Measurements from ENCODE around the gene KCNE4. TPM values are rescaled to one million over a fixed set of nuclear protein-coding genes. Genes with fewer than 3 reads are reported as not detected.
A peak's percentile ranks its signal among the peaks of the same experiment; 100 is the strongest.

KCNE4 gene
- total RNA-seq, 1 donor from 2014 or later = 0.26 TPM

GRCh38 chr2:223026357-223027110 lies 25.5 kb upstream of the KCNE4 start:
- no peak for TF ChIP-seq CTCF (IDR thresholded peaks at IDR 0.05; ENCODE audit: insufficient read depth, low read length, severe bottlenecking)
- no peak overlapping the region for H3K4me3 ChIP-seq (ENCODE audit: low read depth, low read length)
- H3K27me3 ChIP-seq (ENCODE audit: control insufficient read depth, insufficient read depth, low read length) = no peaks in the 10 kb centered on the region
- FAIRE-seq (no peak), DNase-seq (ENCODE audit: low read depth) (peak; percentile 31)
- no peaks in the 10 kb centered on the region for H3K36me3 ChIP-seq (ENCODE audit: control insufficient read depth, insufficient read depth, low read length)

- Histone ChIP-seq H3K27me3 (ENCODE audit: control insufficient read depth, insufficient read depth, low read length) (no peaks in the 10 kb centered on the region), H3K36me3 (ENCODE audit: control insufficient read depth, insufficient read depth, low read length) (no peaks in the 10 kb centered on the region), H3K4me3 (ENCODE audit: low read depth, low read length) (no peak overlapping the region)
- DNase-seq (ENCODE audit: low read depth) = peak; percentile 85
- no peak for TF ChIP-seq CTCF (IDR thresholded peaks at IDR 0.05; ENCODE audit: insufficient read depth, low read length, severe bottlenecking)
- peak; percentile 68 for FAIRE-seq
Measured at GRCh38 chr2:223027442-223027841, 24.5 kb upstream of the KCNE4 start.

GRCh38 chr2:223029287-223029686 lies 22.7 kb upstream of the KCNE4 start:
- FAIRE-seq (no peak), DNase-seq (ENCODE audit: low read depth) (peak; percentile 17)
- Histone ChIP-seq H3K27me3 (ENCODE audit: control insufficient read depth, insufficient read depth, low read length) (no peaks in the 10 kb centered on the region), H3K4me3 (ENCODE audit: low read depth, low read length) (no peak overlapping the region), H3K36me3 (ENCODE audit: control insufficient read depth, insufficient read depth, low read length) (no peaks in the 10 kb centered on the region)
- no peak for TF ChIP-seq CTCF (IDR thresholded peaks at IDR 0.05; ENCODE audit: insufficient read depth, low read length, severe bottlenecking)

GRCh38 chr2:223032187-223033142 lies 19.5 kb upstream of the KCNE4 start:
- peak; percentile 38 for DNase-seq (ENCODE audit: low read depth)
- no peak overlapping the region for H3K4me3 ChIP-seq (ENCODE audit: low read depth, low read length)

More at GRCh38 chr2:223032187-223033142, 19.5 kb upstream of the KCNE4 start:
- no peak for TF ChIP-seq CTCF (IDR thresholded peaks at IDR 0.05; ENCODE audit: insufficient read depth, low read length, severe bottlenecking)
- Histone ChIP-seq H3K36me3 (ENCODE audit: control insufficient read depth, insufficient read depth, low read length) (no peaks in the 10 kb centered on the region), H3K27me3 (ENCODE audit: control insufficient read depth, insufficient read depth, low read length) (no peaks in the 10 kb centered on the region)
- no peak for FAIRE-seq

Measured in bronchial epithelial cell (primary cell).